NCI-H526 treated with DMSO at 0.1 percent for 48 hours (cell line): ENCODE data around the gene MAGEB5.
"Not testable (repeated sequence)": the region's sequence is repeated elsewhere in the genome, so short reads cannot be mapped to it uniquely, and the experiment has no call there.

Experiments
- DNase-seq: peaks from one replicate; lab custom pipeline; 2025; lab: John Stamatoyannopoulos, UW

The MAGEB5 gene

GRCh38 chrX:26215869-26216268, at the start of gene MAGEB5:
MAGEB5 (plus strand) TSS chrX:26216169; CDS start chrX:26217302, 1,133 bp downstream.
- no peak for DNase-seq

- DNase-seq: no peak
These were observed 23.8 kb upstream of the MAGEB5 start, which contains the start of gene MAGEB6 for GRCh38 chrX:26192204-26192603. MAGEB6 (plus strand) TSS chrX:26192440; CDS start chrX:26193847, 1,407 bp downstream.

- DNase-seq: no peak
These were observed 12.4 kb upstream of the MAGEB5 start for GRCh38 chrX:26203561-26203960.

GRCh38 chrX:26204717-26205116, 11.3 kb upstream of the MAGEB5 start:
- not testable (repeated sequence) for DNase-seq

GRCh38 chrX:26208012-26208411, 8.0 kb upstream of the MAGEB5 start:
- no peak for DNase-seq

- no peak for DNase-seq
These were observed 3.4 kb downstream of the MAGEB5 start for GRCh38 chrX:26219351-26219750.

- DNase-seq: no peak
These were observed 18.2 kb downstream of the MAGEB5 start for GRCh38 chrX:26234177-26234576.

- DNase-seq: no peak
These were observed 37.6 kb downstream of the MAGEB5 start for GRCh38 chrX:26253526-26253925.

GRCh38 chrX:26254436-26254835, 38.5 kb downstream of the MAGEB5 start:
- no peak for DNase-seq

GRCh38 chrX:26262121-26262523, 46.2 kb downstream of the MAGEB5 start:
- DNase-seq: no peak
